Measurements from ENCODE around the gene AKNAD1.

The AKNAD1 gene

DNA sequence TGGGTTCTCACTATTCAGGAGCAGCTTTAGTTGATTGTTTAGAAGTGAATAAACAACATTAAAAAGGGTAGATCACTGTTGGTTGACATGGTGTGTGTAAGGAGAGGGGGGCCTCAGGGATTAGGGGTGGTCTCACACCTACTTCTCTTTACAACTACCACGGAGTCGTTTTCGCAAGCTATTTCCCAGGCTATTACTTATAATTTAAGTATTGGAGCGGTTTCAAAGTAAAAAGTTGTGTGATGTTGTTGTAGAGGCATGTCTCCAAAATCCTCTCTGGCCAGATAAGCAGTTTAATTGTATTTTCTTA, 21.2 kb upstream of the AKNAD1 start:
- peaks cover 49% of the 10 kb centered on the region for H3K79me2 ChIP-seq (ENCODE audit: insufficient read depth, low read length)
- peaks cover 34% of the 10 kb centered on the region for H3K4me1 ChIP-seq (ENCODE audit: insufficient read depth, low read length)
- H3K36me3 ChIP-seq (ENCODE audit: insufficient read depth, low read length): no peaks in the 10 kb centered on the region
- peak overlapping the region; percentile 64 for H3K4me2 ChIP-seq (ENCODE audit: insufficient read depth, low read length)
- peak overlapping the region; percentile 41 to 89 for H3K4me3 ChIP-seq (ENCODE audit: low read depth in 1 of 2, low read length in 2 of 2)
- peaks cover 5% of the 10 kb centered on the region; the same call in 1 of the 2 replicates for H4K20me1 ChIP-seq (ENCODE audit: insufficient read depth, low read length)
- DNase-seq: no peak
- peaks cover 3% of the 10 kb centered on the region for H3K27me3 ChIP-seq (ENCODE audit: insufficient read depth, low read length, poor library complexity)
- H3K9me3 ChIP-seq (ENCODE audit: insufficient read depth, low read length, severe bottlenecking): no peaks in the 10 kb centered on the region
- no peak for TF ChIP-seq CTCF (IDR thresholded peaks at IDR 0.05; ENCODE audit: borderline replicate concordance, extremely low read depth, low read length, poor library complexity, severe bottlenecking)
- no peak for TF ChIP-seq EZH2 (IDR thresholded peaks at IDR 0.05; ENCODE audit: borderline replicate concordance, low read depth, low read length, severe bottlenecking)
- H3K27ac ChIP-seq (ENCODE audit: low read length): peak overlapping the region; percentile 58; the same call in 1 of the 2 replicates
- peak overlapping the region; percentile 89 for H2AFZ ChIP-seq (ENCODE audit: low read depth, low read length)
- no peak for ATAC-seq (ENCODE audit: insufficient read depth, low read depth)
- H3K9ac ChIP-seq (ENCODE audit: low read depth, low read length): peak overlapping the region; percentile 81

- Histone ChIP-seq H3K4me1 (ENCODE audit: insufficient read depth, low read length) (peaks cover 32% of the 10 kb centered on the region), H3K27me3 (ENCODE audit: insufficient read depth, low read length, poor library complexity) (peaks cover 3% of the 10 kb centered on the region), H3K36me3 (ENCODE audit: insufficient read depth, low read length) (no peaks in the 10 kb centered on the region), H3K4me3 (ENCODE audit: low read depth in 1 of 2, low read length in 2 of 2) (peak overlapping the region; percentile 41 to 89), H3K9me3 (ENCODE audit: insufficient read depth, low read length, severe bottlenecking) (no peaks in the 10 kb centered on the region), H3K79me2 (ENCODE audit: insufficient read depth, low read length) (peaks cover 46% of the 10 kb centered on the region), H3K27ac (ENCODE audit: low read length) (peak overlapping the region; percentile 58), H3K4me2 (ENCODE audit: insufficient read depth, low read length) (peak overlapping the region; percentile 64), H2AFZ (ENCODE audit: low read depth, low read length) (peak overlapping the region; percentile 89), H4K20me1 (ENCODE audit: insufficient read depth, low read length) (peaks cover 5% of the 10 kb centered on the region; the same call in 1 of the 2 replicates), H3K9ac (ENCODE audit: low read depth, low read length) (peak overlapping the region; percentile 81)
- ATAC-seq (ENCODE audit: insufficient read depth, low read depth): no peak
- no peak for DNase-seq
- TF ChIP-seq CTCF (IDR thresholded peaks at IDR 0.05; ENCODE audit: borderline replicate concordance, extremely low read depth, low read length, poor library complexity, severe bottlenecking) (no peak), EZH2 (IDR thresholded peaks at IDR 0.05; ENCODE audit: borderline replicate concordance, low read depth, low read length, severe bottlenecking) (no peak)
These were observed 20.7 kb upstream of the AKNAD1 start for GRCh38 chr1:108877348-108878159.

DNA sequence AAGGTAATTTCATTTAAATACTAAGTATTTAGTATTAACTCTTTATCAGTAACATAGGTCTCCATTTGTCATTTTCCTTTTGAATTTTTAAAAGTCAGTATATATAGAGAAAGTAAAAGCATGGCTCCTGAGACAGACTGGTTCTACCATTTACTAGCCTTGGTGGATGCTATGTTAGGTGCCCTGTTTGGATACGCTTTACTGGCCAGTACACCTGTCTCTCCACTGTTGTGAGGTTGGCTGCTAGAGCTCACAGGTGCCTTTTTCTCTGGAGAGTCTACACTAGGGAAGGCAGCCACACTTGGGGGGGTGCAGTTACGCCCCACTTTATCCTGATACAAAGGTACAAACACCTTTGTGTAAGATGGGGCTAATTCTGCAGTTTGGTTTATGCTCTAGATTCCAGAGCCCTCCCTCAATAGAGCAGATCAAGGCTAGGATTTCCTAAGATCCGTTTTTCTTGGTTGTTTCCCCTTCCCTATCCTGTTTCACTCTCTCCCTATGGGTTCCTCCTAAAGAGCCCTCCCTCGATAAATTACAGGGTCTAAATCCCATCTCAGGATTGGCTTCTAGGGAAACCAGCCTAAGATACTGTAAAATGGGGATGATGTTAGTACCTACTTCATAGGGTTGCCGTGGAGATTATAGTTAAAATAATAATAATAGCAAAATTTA, 14.3 kb upstream of the AKNAD1 start:
- Histone ChIP-seq H3K79me2 (ENCODE audit: insufficient read depth, low read length) (no peaks in the 10 kb centered on the region), H3K36me3 (ENCODE audit: insufficient read depth, low read length) (no peaks in the 10 kb centered on the region), H2AFZ (ENCODE audit: low read depth, low read length) (no peak overlapping the region), H3K27me3 (ENCODE audit: insufficient read depth, low read length, poor library complexity) (peaks cover 2% of the 10 kb centered on the region), H3K4me2 (ENCODE audit: insufficient read depth, low read length) (no peak overlapping the region), H3K27ac (ENCODE audit: low read length) (no peak overlapping the region), H3K4me1 (ENCODE audit: insufficient read depth, low read length) (peaks cover 3% of the 10 kb centered on the region), H3K4me3 (ENCODE audit: low read depth in 1 of 2, low read length in 2 of 2) (no peak overlapping the region), H4K20me1 (ENCODE audit: insufficient read depth, low read length) (no peaks in the 10 kb centered on the region), H3K9me3 (ENCODE audit: insufficient read depth, low read length, severe bottlenecking) (no peaks in the 10 kb centered on the region), H3K9ac (ENCODE audit: low read depth, low read length) (no peak overlapping the region)
- DNase-seq (no peak), ATAC-seq (ENCODE audit: insufficient read depth, low read depth) (no peak)
- TF ChIP-seq CTCF (IDR thresholded peaks at IDR 0.05; ENCODE audit: borderline replicate concordance, extremely low read depth, low read length, poor library complexity, severe bottlenecking) (no peak), EZH2 (IDR thresholded peaks at IDR 0.05; ENCODE audit: borderline replicate concordance, low read depth, low read length, severe bottlenecking) (no peak)
